GM18517 (cell line): ENCODE data around the gene TP53RK.

ENCODE experiments used
- ATAC-seq: cut with Tn5 transposase; IDR thresholded peaks from one replicate; pipeline ENCODE4 v1.9.1; 2021; ENCODE audit warnings: mild to moderate bottlenecking, moderate library complexity; ENCODE audit not compliant: unreplicated experiment

The TP53RK gene

GRCh38 chr20:46666306-46666705 is 22.9 kb downstream of the TP53RK start:
- ATAC-seq: no peak

- ATAC-seq: no peak
These were observed 23.6 kb downstream of the TP53RK start for GRCh38 chr20:46665602-46666001.

DNA sequence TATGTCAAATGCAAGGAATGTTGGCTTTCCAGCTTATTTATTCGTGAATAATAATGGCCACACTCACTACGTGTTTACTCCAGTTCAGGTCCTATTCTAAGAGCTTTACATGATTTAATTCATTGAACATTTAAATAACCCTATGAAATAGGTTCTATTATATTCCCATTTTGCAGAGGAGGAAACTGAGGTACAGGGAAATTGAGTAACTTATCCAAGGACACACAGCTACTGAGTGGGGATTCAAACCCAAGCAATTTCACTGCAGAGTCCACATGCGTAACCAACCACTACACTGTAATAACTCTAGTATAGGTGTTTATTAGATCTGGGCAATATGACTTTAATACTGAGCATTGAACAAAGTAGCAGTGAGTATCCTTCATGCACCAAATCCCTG is 25.7 kb downstream of the TP53RK start:
- no peak for ATAC-seq

DNA sequence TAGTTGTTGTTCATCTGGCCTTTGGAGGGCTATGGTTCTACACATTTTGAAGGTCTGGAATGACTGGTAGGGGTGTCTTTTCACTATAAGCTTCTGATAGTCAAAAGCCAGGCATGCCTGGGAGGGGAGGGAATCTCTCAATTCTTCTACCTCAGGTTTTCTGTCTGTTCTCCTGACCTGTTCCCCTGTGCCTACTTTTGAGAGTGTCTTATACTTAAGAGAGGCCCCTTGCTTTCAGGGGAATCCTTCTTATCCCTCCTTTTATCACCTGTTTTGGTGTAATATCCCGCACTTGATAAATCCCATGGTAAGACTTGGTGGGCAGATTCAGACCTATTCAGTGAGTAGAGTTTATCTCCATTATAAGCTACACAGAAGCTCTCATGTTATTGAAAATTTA is 27.6 kb downstream of the TP53RK start:
- no peak for ATAC-seq

DNA sequence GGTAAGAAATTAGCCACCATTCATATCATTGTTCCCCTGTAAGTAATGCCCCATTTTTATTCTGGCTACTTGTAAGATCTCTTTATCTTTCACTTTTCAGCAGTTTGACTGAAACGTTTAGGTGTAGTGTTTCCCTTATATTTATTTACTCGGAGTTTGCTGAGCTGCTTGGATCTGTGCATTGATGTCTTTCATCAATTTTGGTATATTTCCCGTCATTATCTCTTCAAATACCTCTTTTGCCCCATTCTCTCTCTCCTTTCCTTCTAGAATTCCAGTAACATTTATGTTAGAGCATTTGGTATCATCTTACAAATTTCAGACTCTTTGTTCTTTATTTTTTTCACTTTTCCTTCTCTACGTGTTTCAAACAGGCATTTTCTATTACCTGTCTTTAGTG is 28.8 kb downstream of the TP53RK start:
- ATAC-seq: no peak

DNA sequence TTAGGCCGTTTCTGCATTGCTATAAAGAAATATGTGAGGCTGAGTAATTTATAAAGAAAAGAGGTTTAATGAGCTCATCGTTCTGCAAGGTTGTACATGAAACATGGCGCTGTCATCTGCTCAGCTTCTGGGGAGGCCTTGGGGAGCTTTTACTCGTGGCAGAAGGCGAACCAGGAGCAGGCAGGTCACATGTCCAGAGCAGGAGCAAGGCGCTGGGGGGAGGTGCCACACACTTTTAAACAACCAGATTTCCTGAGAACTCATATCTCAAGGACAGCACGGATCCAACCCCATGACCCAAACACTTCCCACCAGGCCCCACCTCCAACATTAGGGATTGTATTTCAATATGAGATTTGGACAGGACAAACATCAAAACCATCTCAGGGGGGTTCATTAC is 31.6 kb downstream of the TP53RK start:
- no peak for ATAC-seq

GRCh38 chr20:46657137-46657536 is 32.1 kb downstream of the TP53RK start:
- no peak for ATAC-seq

- ATAC-seq: no peak
These were observed 36.5 kb downstream of the TP53RK start for GRCh38 chr20:46652699-46653098.

DNA sequence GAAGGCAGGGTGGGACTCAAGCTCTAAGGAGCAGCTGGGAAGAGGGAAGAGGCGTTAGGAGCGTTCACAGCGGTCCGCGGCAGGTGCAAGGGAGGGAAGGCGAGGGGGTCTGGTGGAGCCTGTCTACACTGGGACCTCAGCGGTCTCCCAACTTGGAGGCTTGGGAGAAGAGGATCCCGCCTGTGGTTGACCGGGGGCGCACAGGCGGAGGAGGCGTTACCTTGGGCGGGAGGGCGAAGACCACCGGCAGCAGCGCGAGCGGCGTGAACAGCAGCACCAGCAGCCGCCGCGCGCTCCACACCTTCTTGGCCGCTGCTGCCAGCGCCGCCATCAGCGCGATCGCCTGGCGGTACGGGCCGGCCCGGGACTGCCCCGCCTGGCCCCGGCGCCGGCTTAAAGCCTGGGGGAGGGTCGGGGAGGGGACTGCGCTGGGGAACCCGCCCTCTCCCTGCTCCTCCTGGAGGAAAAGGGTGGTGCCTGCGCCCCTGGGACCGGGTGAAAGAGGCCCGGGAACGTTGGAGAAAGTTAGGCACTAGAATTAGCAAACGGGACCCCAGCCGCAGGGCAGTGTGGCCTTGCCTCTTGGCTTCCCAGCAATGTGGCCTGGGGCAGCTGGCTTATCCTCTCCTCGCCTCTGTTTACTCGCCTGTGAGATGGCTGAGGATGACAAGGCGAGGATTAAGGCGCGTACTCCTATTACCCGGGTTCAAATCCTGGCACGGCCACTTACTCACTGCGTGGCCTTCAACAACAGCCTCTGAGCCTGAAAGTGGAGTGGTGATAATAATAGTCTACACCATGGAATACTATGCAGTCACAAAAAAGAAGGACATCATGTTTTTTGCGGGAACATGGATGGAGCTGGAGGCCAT is 37.9 kb downstream of the TP53RK start, which contains the start of gene SLC13A3:
TSS of gene SLC13A3 (minus strand) at position 369 of the 872 bp plus-strand sequence. CDS start at position 331, 38 bp downstream.
- no peak for ATAC-seq

- no peak for ATAC-seq
These were observed 38.6 kb downstream of the TP53RK start for GRCh38 chr20:46650575-46651090.

DNA sequence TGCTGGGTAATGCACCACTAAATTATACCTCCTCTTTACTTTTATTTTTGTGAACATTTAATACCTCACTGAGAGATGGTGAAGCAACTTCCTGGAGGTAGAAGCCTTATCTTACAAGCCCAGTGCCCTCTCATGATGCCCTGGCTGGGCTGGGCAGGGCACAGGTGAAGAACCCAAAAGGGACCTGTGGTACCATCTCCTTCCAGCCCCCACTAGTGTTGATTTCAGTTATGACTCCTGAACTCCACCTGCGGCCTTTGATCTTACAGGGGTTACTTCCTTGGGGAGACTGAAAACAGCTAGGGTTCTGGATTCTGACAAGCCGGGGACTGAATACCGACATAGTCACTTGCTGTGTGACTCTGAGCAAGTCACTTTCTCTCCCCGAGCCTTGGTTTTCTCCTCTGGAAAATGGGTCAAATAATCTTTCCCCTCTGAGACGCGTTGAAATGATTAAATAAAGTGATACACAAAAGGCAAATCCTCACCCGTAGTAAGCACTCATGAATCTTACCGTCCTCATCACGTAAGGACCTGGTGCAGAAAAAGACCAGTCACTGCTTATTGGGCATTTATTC is 39.2 kb downstream of the TP53RK start:
- ATAC-seq: no peak

GRCh38 chr20:46649650-46649949 is 39.6 kb downstream of the TP53RK start:
- ATAC-seq: no peak

- no peak for ATAC-seq
These were observed 40.2 kb downstream of the TP53RK start for GRCh38 chr20:46648903-46649649.

GRCh38 chr20:46647469-46647868 is 41.8 kb downstream of the TP53RK start:
- no peak for ATAC-seq

- no peak for ATAC-seq
These were observed 42.4 kb downstream of the TP53RK start for GRCh38 chr20:46646659-46647380.

DNA sequence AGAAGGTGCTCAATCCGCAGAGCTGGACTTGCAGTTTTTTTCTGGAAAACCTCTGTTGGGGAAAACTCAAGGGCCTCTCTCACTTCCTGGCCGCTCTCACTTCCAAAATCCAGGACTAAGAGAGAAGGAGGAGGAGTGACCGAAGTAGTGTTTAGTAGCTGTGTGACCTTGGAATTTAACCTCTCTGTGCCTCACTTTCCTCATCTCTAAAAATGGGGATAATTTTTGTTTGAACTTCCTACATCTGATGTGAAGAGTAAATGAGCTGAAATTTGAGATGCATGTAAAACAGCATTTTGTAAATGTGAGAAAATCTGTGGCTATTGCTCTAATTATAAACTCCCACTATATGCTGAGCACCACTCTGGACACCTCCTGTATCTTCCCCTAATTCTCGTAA is 43.1 kb downstream of the TP53RK start:
- no peak for ATAC-seq

- ATAC-seq: no peak
These were observed 44.5 kb downstream of the TP53RK start for GRCh38 chr20:46644733-46645132.

- ATAC-seq: no peak
These were observed 45.1 kb downstream of the TP53RK start for GRCh38 chr20:46644160-46644559.

GRCh38 chr20:46642969-46643343 is 46.3 kb downstream of the TP53RK start:
- no peak for ATAC-seq

DNA sequence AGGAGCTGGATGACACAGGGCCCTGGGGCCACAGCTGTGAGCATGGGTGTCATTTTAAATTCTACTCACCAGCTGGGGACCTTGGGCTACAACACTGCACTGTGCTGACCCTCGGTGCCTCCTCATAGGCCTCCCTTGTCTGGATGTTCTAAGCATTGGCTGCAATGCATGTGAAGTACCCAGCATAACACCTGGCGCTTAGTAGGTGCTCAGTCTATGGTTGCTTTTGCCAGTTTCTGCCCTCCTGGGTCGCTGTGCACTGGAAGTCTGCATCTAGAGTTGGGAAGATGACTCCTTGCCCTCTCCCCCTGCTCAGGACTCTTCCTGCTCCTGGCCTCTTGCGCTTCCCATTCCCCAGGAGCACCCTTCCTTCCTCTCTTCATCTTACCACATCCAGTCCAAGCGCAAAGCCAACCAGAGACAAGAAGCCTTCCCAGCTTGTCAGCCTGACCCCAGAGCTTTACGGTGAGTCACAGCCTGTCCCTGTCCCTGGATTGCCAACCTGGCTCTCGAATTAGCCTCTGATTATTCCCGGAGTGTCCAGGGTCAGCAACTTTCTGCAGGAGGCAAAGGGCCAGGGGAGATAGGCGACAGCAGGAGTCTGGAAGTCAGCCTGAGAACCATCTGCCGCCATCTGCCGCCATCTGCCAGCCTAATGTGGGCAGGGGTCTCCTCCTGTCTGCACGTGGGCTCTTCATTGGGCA is 46.8 kb downstream of the TP53RK start:
- ATAC-seq: no peak
